Fibroblast of pulmonary artery (primary cell): ENCODE data around the gene C4orf51.
"Not testable (repeated sequence)": the region's sequence is repeated elsewhere in the genome, so short reads cannot be mapped to it uniquely, and the experiment has no call there.

ENCODE experiments used
- DNase-seq: peaks from one replicate; pipeline ENCODE4 v3.0.0-alpha.2; 2010; ENCODE audit warnings: low read depth
- H3K4me3 ChIP-seq: replicated peaks from 2 replicates; pipeline ENCODE4 v1.5.1; 2011; ENCODE audit warnings: low read depth, mild to moderate bottlenecking, control low read depth, low read length, moderate library complexity
- CTCF ChIP-seq: IDR thresholded peaks from 2 replicates; pipeline ENCODE4 v1.5.1; 2011; ENCODE audit warnings: mild to moderate bottlenecking, control low read depth, low read length, inconsistent platforms; ENCODE audit errors: missing control alignments

Gene C4orf51

GRCh38 chr4:145679991-145680455 lies at the start of gene C4orf51:
Gene C4orf51 (plus strand): TSS chr4:145680146. CDS start chr4:145680204, 58 bp downstream.
- no peak for TF ChIP-seq CTCF
- H3K4me3 ChIP-seq = no peak within 1 kb of the TSS
- peak; percentile 48 for DNase-seq

GRCh38 chr4:145635117-145635516 lies 44.8 kb upstream of the C4orf51 start:
- DNase-seq = no peak
- TF ChIP-seq CTCF = no peak
- H3K4me3 ChIP-seq = no peak overlapping the region

GRCh38 chr4:145635630-145636029 lies 44.3 kb upstream of the C4orf51 start:
- TF ChIP-seq CTCF = no peak
- no peak overlapping the region for H3K4me3 ChIP-seq
- DNase-seq = peak; percentile 15

- DNase-seq = no peak
- H3K4me3 ChIP-seq = no peak overlapping the region
- TF ChIP-seq CTCF = no peak
Observed at GRCh38 chr4:145639186-145639698, 40.7 kb upstream of the C4orf51 start.

GRCh38 chr4:145640236-145640635 lies 39.7 kb upstream of the C4orf51 start:
- not testable (repeated sequence) for H3K4me3 ChIP-seq
- peak; percentile 69 for DNase-seq

- DNase-seq = no peak
- H3K4me3 ChIP-seq = no peak overlapping the region
- no peak for TF ChIP-seq CTCF
Observed at GRCh38 chr4:145643295-145643694, 36.7 kb upstream of the C4orf51 start.

- TF ChIP-seq CTCF = no peak
- no peak for DNase-seq
- no peak overlapping the region for H3K4me3 ChIP-seq
Observed at GRCh38 chr4:145644699-145645098, 35.2 kb upstream of the C4orf51 start.
